ENCODE results near the gene SLC1A4.

DNA sequence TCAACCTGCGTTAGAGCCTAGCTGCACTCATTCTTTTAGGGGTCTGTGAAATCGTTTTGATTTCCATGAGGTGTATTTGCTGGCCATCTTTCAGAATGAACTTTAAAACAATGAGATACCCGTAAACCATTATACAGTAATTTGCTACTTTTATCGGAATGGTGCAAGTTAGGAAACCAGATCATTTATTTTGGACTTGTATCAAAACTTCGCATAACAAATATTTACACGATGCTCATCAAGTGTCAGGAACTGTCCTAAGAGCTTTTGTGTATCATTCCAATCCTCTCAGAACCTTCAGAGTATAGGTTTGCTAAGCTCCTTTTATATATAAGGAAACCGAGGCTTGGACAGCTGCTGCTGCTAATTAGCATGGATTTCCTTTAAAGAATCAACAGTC, 22.4 kb upstream of the SLC1A4 start:
- TF ChIP-seq, protein P1, sequence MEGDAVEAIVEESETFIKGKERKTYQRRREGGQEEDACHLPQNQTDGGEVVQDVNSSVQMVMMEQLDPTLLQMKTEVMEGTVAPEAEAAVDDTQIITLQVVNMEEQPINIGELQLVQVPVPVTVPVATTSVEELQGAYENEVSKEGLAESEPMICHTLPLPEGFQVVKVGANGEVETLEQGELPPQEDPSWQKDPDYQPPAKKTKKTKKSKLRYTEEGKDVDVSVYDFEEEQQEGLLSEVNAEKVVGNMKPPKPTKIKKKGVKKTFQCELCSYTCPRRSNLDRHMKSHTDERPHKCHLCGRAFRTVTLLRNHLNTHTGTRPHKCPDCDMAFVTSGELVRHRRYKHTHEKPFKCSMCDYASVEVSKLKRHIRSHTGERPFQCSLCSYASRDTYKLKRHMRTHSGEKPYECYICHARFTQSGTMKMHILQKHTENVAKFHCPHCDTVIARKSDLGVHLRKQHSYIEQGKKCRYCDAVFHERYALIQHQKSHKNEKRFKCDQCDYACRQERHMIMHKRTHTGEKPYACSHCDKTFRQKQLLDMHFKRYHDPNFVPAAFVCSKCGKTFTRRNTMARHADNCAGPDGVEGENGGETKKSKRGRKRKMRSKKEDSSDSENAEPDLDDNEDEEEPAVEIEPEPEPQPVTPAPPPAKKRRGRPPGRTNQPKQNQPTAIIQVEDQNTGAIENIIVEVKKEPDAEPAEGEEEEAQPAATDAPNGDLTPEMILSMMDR (IDR thresholded peaks at IDR 0.05): no peak
- TF ChIP-seq POLR2A (IDR thresholded peaks at IDR 0.05): no peak
